MG63 (cell line): ENCODE data around the gene THBS2. TPM values are rescaled to one million over a fixed set of nuclear protein-coding genes. Genes with fewer than 3 reads are reported as not detected.
"Not testable (repeated sequence)": the region's sequence is repeated elsewhere in the genome, so short reads cannot be mapped to it uniquely, and the experiment has no call there.

ENCODE experiments used
- DNase-seq: peaks from one replicate; pipeline ENCODE4 v3.0.0-alpha.2; 2020
- H3K27me3 ChIP-seq: fragments of 250-450 bp; sonication (Bioruptor Pico); 2 replicates; pipeline ENCODE4 v1.5.1; 2020; ENCODE audit warnings: mild to moderate bottlenecking, moderate library complexity
- H3K36me3 ChIP-seq: fragments of 250-450 bp; sonication (Bioruptor Pico); 2 replicates; pipeline ENCODE4 v1.5.1; 2020; ENCODE audit warnings: mild to moderate bottlenecking, moderate library complexity
- H3K4me3 ChIP-seq: fragments of 250-450 bp; sonication (Bioruptor Pico); 2 replicates; pipeline ENCODE4 v1.5.1; 2020; ENCODE audit warnings: mild to moderate bottlenecking, moderate library complexity
- H3K9me3 ChIP-seq: fragments of 250-450 bp; sonication (Bioruptor Pico); 2 replicates; pipeline ENCODE4 v1.5.1; 2020; ENCODE audit warnings: mild to moderate bottlenecking, moderate library complexity
- total RNA-seq: library from RNA; depleted of rRNA; stranded (reverse); fragments of >200 nt; shearing (Covaris generic); gene quantifications from 2 replicates; pipeline ENCODE4 v1.2.3, GENCODE V29; 2014; ENCODE audit warnings: low replicate concordance

THBS2 gene
- total RNA-seq, 1 experiment from 2014 or later, result 194 TPM

- no peak for DNase-seq
- Histone ChIP-seq H3K9me3 (no peaks in the 10 kb centered on the region), H3K36me3 (peaks cover 98% of the 10 kb centered on the region), H3K4me3 (no peak overlapping the region), H3K27me3 (no peaks in the 10 kb centered on the region)
Observed at GRCh38 chr6:169230322-169230665, 23.4 kb downstream of the THBS2 start.

- no peaks in the 10 kb centered on the region for H3K9me3 ChIP-seq
- no peak for DNase-seq
- H3K4me3 ChIP-seq, result no peak overlapping the region
- no peaks in the 10 kb centered on the region for H3K27me3 ChIP-seq
- H3K36me3 ChIP-seq, result peaks cover 98% of the 10 kb centered on the region
Observed at GRCh38 chr6:169229615-169230321, 23.9 kb downstream of the THBS2 start.

- H3K9me3 ChIP-seq, result no peaks in the 10 kb centered on the region
- H3K27me3 ChIP-seq, result no peaks in the 10 kb centered on the region
- peaks cover 98% of the 10 kb centered on the region for H3K36me3 ChIP-seq
- no peak overlapping the region for H3K4me3 ChIP-seq
- DNase-seq, result no peak
Observed at GRCh38 chr6:169227116-169227515, 26.5 kb downstream of the THBS2 start.

DNA sequence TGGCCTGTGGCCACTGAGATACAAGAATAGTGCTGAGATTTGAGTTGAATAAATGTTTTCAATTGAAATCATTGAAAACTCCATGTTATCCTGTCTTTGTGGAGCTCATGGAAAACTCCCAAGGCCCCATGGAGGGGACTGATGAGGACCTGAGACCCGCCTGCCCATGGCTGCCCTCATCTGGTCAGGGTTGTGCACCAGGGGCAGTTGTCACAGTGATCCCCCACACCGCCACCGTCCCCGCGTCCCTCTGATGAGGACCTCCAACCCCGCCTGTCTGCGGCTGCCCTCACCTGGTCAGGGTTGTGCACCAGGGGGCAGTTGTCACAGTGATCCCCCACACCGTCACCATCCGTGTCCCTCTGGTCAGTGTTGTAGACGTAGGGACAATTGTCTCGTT is 27.8 kb downstream of the THBS2 start:
- no peak for DNase-seq
- peaks cover 99% of the 10 kb centered on the region for H3K36me3 ChIP-seq
- no peaks in the 10 kb centered on the region for H3K9me3 ChIP-seq
- H3K4me3 ChIP-seq, result no peak overlapping the region
- H3K27me3 ChIP-seq, result no peaks in the 10 kb centered on the region

DNA sequence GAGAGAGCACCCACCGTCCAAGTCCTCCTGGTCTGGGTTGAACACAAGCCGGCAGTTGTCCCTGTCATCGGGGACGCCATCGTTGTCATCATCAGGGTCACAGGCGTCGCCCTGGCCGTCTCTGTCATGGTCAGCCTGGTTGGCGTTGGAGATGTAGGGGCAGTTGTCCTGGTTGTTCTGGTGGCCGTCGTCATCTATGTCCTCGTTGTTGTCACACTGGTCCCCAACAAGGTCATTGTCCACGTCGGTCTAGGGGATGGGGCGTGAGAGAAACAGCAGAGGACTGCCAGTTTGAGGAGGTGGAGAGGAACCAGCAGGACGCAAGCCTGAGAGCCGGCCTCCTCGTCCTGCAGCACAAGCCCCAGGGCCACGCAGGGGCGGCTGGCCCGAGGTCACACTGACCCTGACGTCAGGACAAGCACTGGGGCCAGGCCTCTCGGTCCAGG is 28.5 kb downstream of the THBS2 start:
- Histone ChIP-seq H3K9me3 (no peaks in the 10 kb centered on the region), H3K36me3 (peaks cover 99% of the 10 kb centered on the region), H3K4me3 (no peak overlapping the region), H3K27me3 (no peaks in the 10 kb centered on the region)
- DNase-seq, result no peak

DNA sequence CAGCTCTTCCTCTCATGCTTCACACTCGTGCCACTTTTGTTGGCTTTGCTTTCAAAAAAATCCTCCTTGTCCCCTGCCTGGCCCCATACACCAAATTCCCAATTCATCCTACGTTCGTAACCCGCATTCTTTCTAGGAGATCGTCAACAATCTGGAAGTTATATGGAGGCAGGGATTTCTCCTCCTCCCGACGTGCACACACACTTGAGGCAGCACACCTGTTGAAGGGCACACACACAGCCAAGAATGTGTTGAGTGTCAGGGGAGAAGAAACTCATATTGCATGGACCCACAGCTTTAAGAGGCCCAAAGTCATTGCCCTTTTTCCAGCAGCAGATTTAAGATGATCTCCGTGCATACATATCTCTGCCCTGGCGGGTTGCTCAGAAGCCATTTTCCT is 28.9 kb downstream of the THBS2 start:
- H3K4me3 ChIP-seq, result no peak overlapping the region
- no peak for DNase-seq
- peaks cover 99% of the 10 kb centered on the region for H3K36me3 ChIP-seq
- H3K9me3 ChIP-seq, result no peaks in the 10 kb centered on the region
- no peaks in the 10 kb centered on the region for H3K27me3 ChIP-seq

DNA sequence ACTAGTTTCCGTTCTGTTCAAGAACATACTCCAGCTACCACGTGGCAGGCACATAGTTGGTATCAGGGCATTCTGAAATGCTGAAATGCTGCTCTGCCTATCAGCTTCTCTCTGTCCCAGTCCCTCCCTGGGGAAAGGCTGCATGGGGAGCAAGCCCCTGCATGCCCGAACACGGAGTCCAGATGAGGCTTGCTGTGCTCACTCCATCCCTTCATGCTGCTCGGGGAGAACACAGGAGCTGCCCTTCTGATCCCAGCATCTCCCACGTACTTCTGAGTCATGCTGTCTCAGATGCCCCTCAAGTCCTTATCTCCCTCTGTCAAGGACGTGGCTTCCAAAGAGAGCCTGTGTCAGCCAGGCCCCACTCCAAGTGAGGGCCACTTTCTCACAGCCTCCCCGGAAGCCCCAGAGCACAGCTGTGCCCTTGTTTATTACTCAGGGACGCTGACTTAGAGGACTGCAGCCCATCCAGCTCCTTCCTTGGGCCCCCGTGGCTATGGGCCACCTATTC is 29.4 kb downstream of the THBS2 start:
- no peaks in the 10 kb centered on the region for H3K27me3 ChIP-seq
- peaks cover 99% of the 10 kb centered on the region for H3K36me3 ChIP-seq
- no peak for DNase-seq
- no peaks in the 10 kb centered on the region for H3K9me3 ChIP-seq
- H3K4me3 ChIP-seq, result no peak overlapping the region

DNA sequence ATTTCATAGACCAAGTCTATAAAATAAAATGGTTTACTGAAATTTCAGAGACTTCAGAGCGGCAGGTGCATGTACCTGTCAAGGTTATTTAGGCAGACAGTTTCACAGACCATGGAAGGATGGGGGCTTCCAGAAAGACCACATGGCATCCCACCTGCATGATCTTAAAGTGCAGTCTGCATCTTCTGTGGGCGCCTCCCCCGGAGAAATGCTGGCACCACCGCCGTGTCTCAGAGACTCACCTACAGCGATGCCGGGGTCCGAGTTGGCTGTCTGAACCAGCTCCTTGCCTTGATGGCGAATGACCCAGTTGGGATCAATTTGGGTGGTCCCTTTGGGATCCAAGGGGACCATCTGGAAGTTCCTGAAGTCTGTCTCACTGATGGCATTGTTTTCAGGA is 30.6 kb downstream of the THBS2 start:
- DNase-seq, result no peak
- Histone ChIP-seq H3K4me3 (no peak overlapping the region), H3K27me3 (no peaks in the 10 kb centered on the region), H3K9me3 (no peaks in the 10 kb centered on the region), H3K36me3 (peaks cover 97% of the 10 kb centered on the region)

DNA sequence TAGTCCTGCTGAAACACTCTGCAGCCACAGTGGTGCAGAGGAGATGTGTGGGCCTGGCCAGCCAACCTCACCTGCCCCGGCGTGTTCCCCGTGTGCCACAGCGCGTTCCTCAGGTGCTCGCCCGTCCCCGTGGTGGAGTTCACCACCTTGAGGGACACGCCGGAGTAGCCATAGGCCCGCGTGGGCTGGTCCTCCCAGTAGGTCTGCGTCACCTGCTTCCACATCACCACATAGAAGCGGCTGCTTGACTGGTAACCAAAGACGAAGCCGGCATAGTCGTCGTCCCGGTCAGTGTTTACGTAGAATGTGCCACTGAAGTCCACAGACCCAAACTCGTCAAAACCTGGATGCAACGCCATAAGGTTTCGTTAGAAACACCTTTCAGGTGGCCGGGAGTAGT is 31.5 kb downstream of the THBS2 start:
- Histone ChIP-seq H3K4me3 (no peak overlapping the region), H3K9me3 (no peaks in the 10 kb centered on the region), H3K36me3 (peaks cover 96% of the 10 kb centered on the region), H3K27me3 (no peaks in the 10 kb centered on the region)
- DNase-seq, result no peak

GRCh38 chr6:169221264-169221663 is 32.4 kb downstream of the THBS2 start:
- DNase-seq, result no peak
- no peaks in the 10 kb centered on the region for H3K9me3 ChIP-seq
- H3K36me3 ChIP-seq, result peaks cover 96% of the 10 kb centered on the region
- H3K27me3 ChIP-seq, result no peaks in the 10 kb centered on the region
- H3K4me3 ChIP-seq, result no peak overlapping the region

DNA sequence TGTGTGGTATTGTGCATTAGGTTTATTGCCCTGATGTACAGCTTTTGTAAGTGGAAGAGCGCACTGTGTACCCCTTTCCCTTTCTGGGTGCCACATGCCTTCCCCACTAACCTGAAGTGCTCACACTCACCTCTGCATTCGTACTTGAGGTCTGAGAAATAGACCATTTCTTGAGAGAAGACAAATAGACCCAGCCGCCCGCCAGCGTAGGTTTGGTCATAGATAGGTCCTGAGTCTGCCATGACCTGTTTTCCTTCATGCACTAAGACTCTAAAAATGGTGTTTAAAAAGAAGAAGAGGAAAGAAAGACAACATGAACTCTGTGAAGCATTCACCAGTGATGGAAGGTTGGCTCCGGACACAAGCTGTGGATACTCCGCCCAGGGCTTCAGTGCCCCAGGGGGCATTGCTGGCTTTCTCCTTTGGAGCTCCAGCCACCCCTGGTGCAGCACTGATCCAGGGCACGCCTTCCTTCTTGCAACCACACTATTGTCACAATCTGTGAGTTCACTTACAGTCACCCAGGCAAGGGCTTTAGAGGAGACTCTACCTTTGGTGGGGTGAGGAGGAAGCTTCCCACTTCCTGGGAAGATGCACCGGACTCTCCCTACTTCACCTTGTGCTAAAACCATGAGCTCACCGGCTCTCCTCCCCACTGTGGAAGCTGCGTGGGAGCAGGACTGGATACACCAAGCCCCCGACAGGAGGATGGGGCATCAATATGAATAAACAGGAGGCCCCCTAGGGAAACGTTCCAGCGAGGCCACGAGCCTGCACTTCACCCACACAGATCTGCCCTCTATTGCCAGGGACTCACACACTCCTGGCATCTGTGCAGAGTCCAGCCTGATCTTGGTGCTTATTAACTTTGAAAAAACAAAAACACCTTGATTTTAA is 33.3 kb downstream of the THBS2 start:
- peaks cover 96% of the 10 kb centered on the region for H3K36me3 ChIP-seq
- H3K4me3 ChIP-seq, result no peak overlapping the region
- no peak for DNase-seq
- no peaks in the 10 kb centered on the region for H3K9me3 ChIP-seq
- no peaks in the 10 kb centered on the region for H3K27me3 ChIP-seq

DNA sequence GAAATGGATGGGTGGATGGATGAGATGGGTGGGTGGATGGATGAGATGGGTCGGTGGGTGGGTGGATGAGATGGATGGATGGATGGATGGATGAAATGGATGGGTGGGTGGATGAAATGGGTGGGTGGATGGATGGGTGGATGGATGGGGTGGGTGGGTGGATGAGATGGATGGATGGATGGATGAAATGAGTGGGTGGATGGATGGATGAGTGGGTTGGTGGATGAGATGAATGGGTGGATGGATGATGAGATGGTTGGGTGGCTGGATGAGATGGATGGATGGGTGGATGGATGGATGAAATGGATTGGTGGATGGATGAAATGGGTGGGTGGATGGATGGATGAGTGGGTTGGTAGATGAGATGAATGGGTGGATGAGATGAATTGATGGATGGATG is 35.7 kb downstream of the THBS2 start:
- Histone ChIP-seq H3K36me3 (peaks cover 90% of the 10 kb centered on the region), H3K9me3 (no peaks in the 10 kb centered on the region)
- DNase-seq, result no peak

GRCh38 chr6:169216830-169217229 is 36.8 kb downstream of the THBS2 start:
- H3K36me3 ChIP-seq, result peaks cover 80% of the 10 kb centered on the region
- H3K27me3 ChIP-seq, result no peaks in the 10 kb centered on the region
- no peak for DNase-seq
- H3K9me3 ChIP-seq, result no peaks in the 10 kb centered on the region
- no peak overlapping the region for H3K4me3 ChIP-seq

More for the DNA sequence above, 35.7 kb downstream of the THBS2 start:
- no peak overlapping the region for H3K4me3 ChIP-seq
- no peaks in the 10 kb centered on the region for H3K27me3 ChIP-seq

- DNase-seq, result no peak
- Histone ChIP-seq H3K9me3 (no peaks in the 10 kb centered on the region; the same call in 1 of the 2 replicates), H3K36me3 (peaks cover 66% of the 10 kb centered on the region), H3K27me3 (no peaks in the 10 kb centered on the region), H3K4me3 (no peak overlapping the region)
Observed at GRCh38 chr6:169215201-169215681, 38.4 kb downstream of the THBS2 start.

DNA sequence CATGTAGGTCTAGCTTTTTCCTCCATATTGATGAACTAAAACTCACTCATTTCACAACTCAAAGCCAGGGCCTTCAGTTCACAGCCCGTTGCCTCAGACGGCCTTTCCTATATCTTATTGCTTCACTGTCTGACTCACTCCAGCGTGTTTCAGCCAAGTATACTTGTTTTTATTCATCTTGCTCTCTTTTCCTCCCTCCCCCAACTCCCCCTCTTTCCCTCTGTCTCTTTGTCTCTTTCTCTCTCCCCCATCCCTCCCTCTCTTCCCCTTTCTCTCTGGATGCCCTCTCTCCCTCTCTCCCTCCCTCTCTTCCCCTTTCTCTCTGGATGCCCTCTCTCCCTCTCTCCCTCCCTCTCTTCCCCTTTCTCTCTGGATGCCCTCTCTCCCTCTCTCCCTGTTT is 38.9 kb downstream of the THBS2 start:
- not testable (repeated sequence) for H3K27me3 ChIP-seq, H3K9me3 ChIP-seq, H3K4me3 ChIP-seq
- peak; percentile 75 for DNase-seq
- H3K36me3 ChIP-seq, result peaks cover 61% of the 10 kb centered on the region

DNA sequence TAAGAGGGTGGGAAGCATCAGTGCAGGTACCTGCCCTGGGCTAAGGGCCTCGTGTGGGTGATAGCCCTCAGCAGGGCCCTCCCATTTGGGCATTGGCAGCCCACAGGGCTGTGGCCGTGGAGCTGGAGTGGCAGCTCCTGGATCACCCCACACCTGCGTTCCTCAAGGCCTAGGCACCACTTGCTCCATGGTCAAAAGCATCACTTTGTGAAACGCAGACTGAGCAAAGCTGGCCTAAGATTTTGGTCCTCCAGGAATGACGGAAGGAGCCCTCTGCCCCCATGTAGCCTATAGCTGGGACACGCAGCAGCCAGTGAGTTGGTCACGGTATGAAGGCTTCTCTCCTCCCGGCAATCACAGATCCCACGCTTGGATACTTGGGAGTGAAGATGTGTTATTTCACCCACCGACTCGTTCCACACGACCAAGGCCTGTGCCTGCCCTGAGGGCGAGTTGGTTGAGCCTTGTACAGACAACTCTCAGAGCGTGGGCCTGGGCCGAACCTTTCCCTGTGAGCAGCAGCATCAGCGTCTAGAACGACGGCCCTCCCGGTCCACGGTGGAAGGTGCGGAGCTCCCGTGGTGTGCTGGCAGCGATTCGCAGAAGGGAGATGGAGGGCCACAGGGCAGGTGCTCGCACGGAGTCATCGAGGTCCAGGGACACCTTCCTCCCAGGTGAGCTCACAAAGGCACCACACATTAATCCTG is 39.7 kb downstream of the THBS2 start:
- Histone ChIP-seq H3K36me3 (peaks cover 56% of the 10 kb centered on the region), H3K9me3 (peaks cover 4% of the 10 kb centered on the region; the same call in 1 of the 2 replicates), H3K27me3 (no peaks in the 10 kb centered on the region), H3K4me3 (no peak overlapping the region)
- DNase-seq, result no peak
